ENCODE data around the gene UMOD. TPM values are rescaled to one million over a fixed set of nuclear protein-coding genes. Genes with fewer than 3 reads are reported as not detected.

Gene UMOD
- total RNA-seq, 1 donor from 2014 or later = not detected

DNA sequence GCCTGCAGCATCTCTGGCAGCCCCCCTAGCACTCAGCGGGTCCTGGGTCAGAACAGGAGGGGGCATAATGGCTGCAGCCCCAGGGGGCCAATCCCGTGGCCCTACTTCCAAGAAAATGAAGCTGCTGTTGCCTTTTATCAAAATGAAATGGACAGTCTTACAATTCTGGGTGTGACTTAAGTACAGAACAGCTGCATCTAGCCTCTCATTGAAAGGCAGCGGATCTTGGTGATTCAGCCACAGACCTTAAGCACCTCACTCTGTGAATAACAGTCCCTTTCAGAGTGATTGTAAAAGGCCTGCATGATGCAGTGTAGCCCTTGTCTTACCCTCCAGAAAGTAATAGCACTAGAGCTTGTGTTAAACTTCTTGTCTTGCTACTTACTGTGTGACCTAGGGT lies 11.5 kb upstream of the UMOD start:
- CTCF ChIA-PET = no interaction called here
- Mint-ChIP-seq H3K4me1 (no peaks in the 10 kb centered on the region), H3K4me3 (no peak overlapping the region)

GRCh38 chr16:20363191-20363590 lies 10.7 kb upstream of the UMOD start:
- ATAC-seq (ENCODE audit: low read depth) (no peak), DNase-seq (no peak)
- H3K4me3 Mint-ChIP-seq = no peak overlapping the region
- no peaks in the 10 kb centered on the region for H3K36me3 Mint-ChIP-seq (ENCODE audit: low read depth)
- POLR2A ChIA-PET = no interaction called here
- H3K27ac Mint-ChIP-seq = no peak overlapping the region
- TF ChIP-seq, protein P1, sequence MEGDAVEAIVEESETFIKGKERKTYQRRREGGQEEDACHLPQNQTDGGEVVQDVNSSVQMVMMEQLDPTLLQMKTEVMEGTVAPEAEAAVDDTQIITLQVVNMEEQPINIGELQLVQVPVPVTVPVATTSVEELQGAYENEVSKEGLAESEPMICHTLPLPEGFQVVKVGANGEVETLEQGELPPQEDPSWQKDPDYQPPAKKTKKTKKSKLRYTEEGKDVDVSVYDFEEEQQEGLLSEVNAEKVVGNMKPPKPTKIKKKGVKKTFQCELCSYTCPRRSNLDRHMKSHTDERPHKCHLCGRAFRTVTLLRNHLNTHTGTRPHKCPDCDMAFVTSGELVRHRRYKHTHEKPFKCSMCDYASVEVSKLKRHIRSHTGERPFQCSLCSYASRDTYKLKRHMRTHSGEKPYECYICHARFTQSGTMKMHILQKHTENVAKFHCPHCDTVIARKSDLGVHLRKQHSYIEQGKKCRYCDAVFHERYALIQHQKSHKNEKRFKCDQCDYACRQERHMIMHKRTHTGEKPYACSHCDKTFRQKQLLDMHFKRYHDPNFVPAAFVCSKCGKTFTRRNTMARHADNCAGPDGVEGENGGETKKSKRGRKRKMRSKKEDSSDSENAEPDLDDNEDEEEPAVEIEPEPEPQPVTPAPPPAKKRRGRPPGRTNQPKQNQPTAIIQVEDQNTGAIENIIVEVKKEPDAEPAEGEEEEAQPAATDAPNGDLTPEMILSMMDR (IDR thresholded peaks at IDR 0.05) = no peak
- H3K27me3 Mint-ChIP-seq = peaks cover 12% of the 10 kb centered on the region
- CTCF ChIA-PET = no interaction called here
- no peaks in the 10 kb centered on the region for H3K4me1 Mint-ChIP-seq
- H3K9me3 Mint-ChIP-seq = no peaks in the 10 kb centered on the region
- intact Hi-C loops (cut with micrococcal nuclease) = no loop called here

More for the DNA sequence above, 11.5 kb upstream of the UMOD start:
- no peak overlapping the region for H3K27ac Mint-ChIP-seq
- intact Hi-C loops (cut with micrococcal nuclease) = no loop called here
- no peaks in the 10 kb centered on the region for H3K9me3 Mint-ChIP-seq
- DNase-seq = no peak
- POLR2A ChIA-PET = no interaction called here
- peaks cover 15% of the 10 kb centered on the region for H3K27me3 Mint-ChIP-seq
- no peak for ATAC-seq (ENCODE audit: low read depth)
- TF ChIP-seq, protein P1 (IDR thresholded peaks at IDR 0.05) = no peak
- H3K36me3 Mint-ChIP-seq (ENCODE audit: low read depth) = no peaks in the 10 kb centered on the region

DNA sequence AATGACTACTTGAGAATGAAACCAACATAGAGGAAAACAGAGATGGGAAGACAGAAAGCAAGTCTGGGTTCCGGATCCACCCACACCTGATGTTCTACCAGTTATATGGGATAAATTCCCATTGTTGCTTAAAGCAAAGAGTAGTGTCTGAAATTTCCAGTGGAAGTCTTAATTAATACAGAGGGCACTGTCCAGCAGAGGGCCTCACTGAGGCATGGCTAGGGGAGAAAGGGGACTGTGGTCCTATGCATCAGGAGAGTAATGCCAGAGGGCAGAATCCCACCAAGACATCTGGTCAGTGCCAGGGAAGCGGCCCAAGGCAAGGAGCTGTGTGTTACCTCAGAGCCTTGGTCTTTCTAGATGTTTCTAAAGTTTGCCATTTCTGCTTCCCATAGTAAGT lies 7.5 kb upstream of the UMOD start:
- intact Hi-C loops (cut with micrococcal nuclease) = no loop called here
- Mint-ChIP-seq H3K4me3 (no peak overlapping the region), H3K27ac (no peak overlapping the region), H3K27me3 (peaks cover 10% of the 10 kb centered on the region), H3K9me3 (no peaks in the 10 kb centered on the region), H3K36me3 (ENCODE audit: low read depth) (no peaks in the 10 kb centered on the region), H3K4me1 (no peaks in the 10 kb centered on the region)
- POLR2A ChIA-PET = no interaction called here
- DNase-seq (no peak), ATAC-seq (ENCODE audit: low read depth) (no peak)
- CTCF ChIA-PET = no interaction called here
- TF ChIP-seq, protein P1 (IDR thresholded peaks at IDR 0.05) = no peak

DNA sequence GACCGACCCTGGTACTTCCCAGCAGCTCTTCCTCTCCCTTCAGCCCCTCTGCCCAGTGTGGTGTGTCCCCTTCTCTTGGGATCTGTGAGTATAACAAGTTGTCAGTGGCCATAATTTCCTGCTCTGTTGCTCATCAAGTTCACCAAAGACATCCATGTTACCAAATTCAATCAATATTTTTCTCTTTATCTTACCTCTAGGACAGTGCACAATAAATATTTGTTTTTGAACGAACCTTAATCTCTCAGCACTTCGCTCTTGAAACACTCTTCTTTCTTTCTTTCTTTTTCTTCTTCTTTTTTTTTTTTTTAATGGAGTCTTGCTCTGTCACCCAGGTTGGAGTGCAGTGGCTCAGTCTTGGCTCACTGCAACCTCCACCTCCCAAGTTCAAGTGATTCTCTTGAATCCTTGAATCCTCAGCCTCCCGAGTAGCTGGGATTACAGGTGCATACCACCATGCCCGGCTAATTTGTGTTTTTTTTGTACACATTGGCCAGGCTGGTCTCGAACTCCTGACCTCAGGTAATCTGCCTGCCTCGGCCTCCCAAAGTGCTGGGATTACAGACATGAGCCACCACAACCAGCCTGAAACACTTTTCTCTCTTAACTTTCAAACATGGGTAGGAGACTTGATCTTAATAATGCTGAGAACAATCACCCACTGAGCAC lies 2.7 kb upstream of the UMOD start:
- DNase-seq (no peak), ATAC-seq (ENCODE audit: low read depth) (no peak)
- Mint-ChIP-seq H3K4me1 (no peaks in the 10 kb centered on the region), H3K27ac (no peak overlapping the region), H3K4me3 (no peak overlapping the region), H3K9me3 (peaks cover 3% of the 10 kb centered on the region), H3K27me3 (peaks cover 13% of the 10 kb centered on the region), H3K36me3 (ENCODE audit: low read depth) (no peaks in the 10 kb centered on the region)
- intact Hi-C loops (cut with micrococcal nuclease) = no loop called here
- CTCF ChIA-PET = no interaction called here
- TF ChIP-seq, protein P1 (IDR thresholded peaks at IDR 0.05) = no peak
- POLR2A ChIA-PET = no interaction called here

GRCh38 chr16:20353379-20353778 lies 864 bp upstream of the UMOD start:
- no peak for DNase-seq
- H3K4me3 Mint-ChIP-seq = no peak overlapping the region
- no peaks in the 10 kb centered on the region for H3K4me1 Mint-ChIP-seq
- TF ChIP-seq, protein P1 (IDR thresholded peaks at IDR 0.05) = no peak
- H3K9me3 Mint-ChIP-seq = peaks cover 3% of the 10 kb centered on the region
- H3K27me3 Mint-ChIP-seq = peaks cover 12% of the 10 kb centered on the region
- no peak overlapping the region for H3K27ac Mint-ChIP-seq
- ChIA-PET POLR2A (no interaction called here), CTCF (no interaction called here)
- no peak for ATAC-seq (ENCODE audit: low read depth)
- intact Hi-C loops (cut with micrococcal nuclease) = no loop called here
- no peaks in the 10 kb centered on the region for H3K36me3 Mint-ChIP-seq (ENCODE audit: low read depth)
